Stimulated activated naive CD8-positive, alpha-beta T cell treated with anti-CD3 and anti-CD28 coated beads, Interleukin-15, Interleukin-2, amounts not matched to agents 100 ng/mL and 50 ng/mL, for 24 hours (primary cell): ENCODE measurements around the gene CLSTN3.

Experiments
- H3K27ac Mint-ChIP-seq: one replicate; pipeline ENCODE4 v1.8.0; 2021; ENCODE audit warnings: mild to moderate bottlenecking, mixed read lengths
- H3K27me3 Mint-ChIP-seq: one replicate; pipeline ENCODE4 v1.8.0; 2021; ENCODE audit warnings: mixed read lengths
- H3K36me3 Mint-ChIP-seq: one replicate; pipeline ENCODE4 v1.8.0; 2021; ENCODE audit warnings: low read depth, mixed read lengths
- H3K4me1 Mint-ChIP-seq: one replicate; pipeline ENCODE4 v1.8.0; 2021; ENCODE audit warnings: low read depth, mixed read lengths
- H3K4me3 Mint-ChIP-seq: one replicate; pipeline ENCODE4 v1.8.0; 2021; ENCODE audit warnings: mild to moderate bottlenecking, mixed read lengths
- H3K9me3 Mint-ChIP-seq: one replicate; pipeline ENCODE4 v1.8.0; 2021; ENCODE audit warnings: mixed read lengths

CLSTN3 gene

GRCh38 chr12:7129872-7130691 is at the start of gene CLSTN3:
CLSTN3 (plus strand) TSS chr12:7130371; CDS start chr12:7130649, 278 bp downstream.
- Mint-ChIP-seq H3K4me3 (peak within 1 kb of the TSS; percentile 90), H3K27ac (peak within 1 kb of the TSS; percentile 91), H3K27me3 (no peaks in the 10 kb centered on the region), H3K4me1 (peaks cover 35% of the 10 kb centered on the region), H3K36me3 (peaks cover 4% of the 10 kb centered on the region), H3K9me3 (no peaks in the 10 kb centered on the region)

GRCh38 chr12:7081037-7081436 is 49.1 kb upstream of the CLSTN3 start:
- Mint-ChIP-seq H3K27ac (no peak overlapping the region), H3K4me3 (no peak overlapping the region), H3K4me1 (no peaks in the 10 kb centered on the region), H3K9me3 (peaks cover 5% of the 10 kb centered on the region), H3K27me3 (no peaks in the 10 kb centered on the region), H3K36me3 (no peaks in the 10 kb centered on the region)

- Mint-ChIP-seq H3K4me3 (no peak overlapping the region), H3K9me3 (peaks cover 5% of the 10 kb centered on the region), H3K27ac (peak overlapping the region; percentile 3), H3K36me3 (no peaks in the 10 kb centered on the region), H3K27me3 (no peaks in the 10 kb centered on the region), H3K4me1 (no peaks in the 10 kb centered on the region)
Measured at GRCh38 chr12:7083125-7083524, 47.0 kb upstream of the CLSTN3 start.

- Mint-ChIP-seq H3K27ac (no peak overlapping the region), H3K27me3 (no peaks in the 10 kb centered on the region), H3K4me3 (no peak overlapping the region), H3K4me1 (peaks cover 6% of the 10 kb centered on the region), H3K36me3 (no peaks in the 10 kb centered on the region), H3K9me3 (no peaks in the 10 kb centered on the region)
Measured at GRCh38 chr12:7089196-7089871, 40.8 kb upstream of the CLSTN3 start.

GRCh38 chr12:7090222-7090998 is 39.8 kb upstream of the CLSTN3 start:
- H3K27ac Mint-ChIP-seq, result no peak overlapping the region
- H3K4me1 Mint-ChIP-seq, result peaks cover 6% of the 10 kb centered on the region
- H3K4me3 Mint-ChIP-seq, result no peak overlapping the region
- no peaks in the 10 kb centered on the region for H3K9me3 Mint-ChIP-seq
- H3K36me3 Mint-ChIP-seq, result no peaks in the 10 kb centered on the region
- no peaks in the 10 kb centered on the region for H3K27me3 Mint-ChIP-seq

GRCh38 chr12:7091171-7091570 is 39.0 kb upstream of the CLSTN3 start:
- Mint-ChIP-seq H3K27me3 (no peaks in the 10 kb centered on the region), H3K4me3 (no peak overlapping the region), H3K36me3 (no peaks in the 10 kb centered on the region), H3K27ac (no peak overlapping the region), H3K9me3 (no peaks in the 10 kb centered on the region), H3K4me1 (peaks cover 6% of the 10 kb centered on the region)

- H3K27me3 Mint-ChIP-seq, result no peaks in the 10 kb centered on the region
- no peaks in the 10 kb centered on the region for H3K36me3 Mint-ChIP-seq
- H3K27ac Mint-ChIP-seq, result peak overlapping the region; percentile 70
- H3K4me1 Mint-ChIP-seq, result peaks cover 6% of the 10 kb centered on the region
- H3K4me3 Mint-ChIP-seq, result peak overlapping the region; percentile 78
- H3K9me3 Mint-ChIP-seq, result no peaks in the 10 kb centered on the region
Measured at GRCh38 chr12:7091660-7092228, 38.4 kb upstream of the CLSTN3 start.

- Mint-ChIP-seq H3K27me3 (no peaks in the 10 kb centered on the region), H3K9me3 (no peaks in the 10 kb centered on the region), H3K4me1 (peaks cover 6% of the 10 kb centered on the region), H3K27ac (peak within 1 kb of the TSS; percentile 70), H3K36me3 (no peaks in the 10 kb centered on the region), H3K4me3 (peak within 1 kb of the TSS; percentile 78)
Measured at GRCh38 chr12:7092229-7092985, 37.8 kb upstream of the CLSTN3 start, which contains the start of gene C1R. C1R (minus strand) TSS chr12:7092445; CDS start chr12:7092388, 57 bp downstream.

- Mint-ChIP-seq H3K9me3 (no peaks in the 10 kb centered on the region), H3K27ac (no peak overlapping the region), H3K4me3 (no peak overlapping the region), H3K4me1 (peaks cover 6% of the 10 kb centered on the region), H3K36me3 (peaks cover 3% of the 10 kb centered on the region), H3K27me3 (no peaks in the 10 kb centered on the region)
Measured at GRCh38 chr12:7092986-7093460, 37.1 kb upstream of the CLSTN3 start.

- no peak overlapping the region for H3K4me3 Mint-ChIP-seq
- H3K27ac Mint-ChIP-seq, result no peak overlapping the region
- H3K9me3 Mint-ChIP-seq, result no peaks in the 10 kb centered on the region
- peaks cover 6% of the 10 kb centered on the region for H3K4me1 Mint-ChIP-seq
- H3K27me3 Mint-ChIP-seq, result no peaks in the 10 kb centered on the region
- peaks cover 7% of the 10 kb centered on the region for H3K36me3 Mint-ChIP-seq
Measured at GRCh38 chr12:7093486-7093885, 36.7 kb upstream of the CLSTN3 start.

- H3K4me1 Mint-ChIP-seq, result peaks cover 6% of the 10 kb centered on the region
- peaks cover 10% of the 10 kb centered on the region for H3K36me3 Mint-ChIP-seq
- H3K27ac Mint-ChIP-seq, result no peak overlapping the region
- no peaks in the 10 kb centered on the region for H3K27me3 Mint-ChIP-seq
- H3K9me3 Mint-ChIP-seq, result no peaks in the 10 kb centered on the region
- no peak overlapping the region for H3K4me3 Mint-ChIP-seq
Measured at GRCh38 chr12:7093892-7094291, 36.3 kb upstream of the CLSTN3 start.

GRCh38 chr12:7096006-7096932 is 33.9 kb upstream of the CLSTN3 start:
- Mint-ChIP-seq H3K27me3 (no peaks in the 10 kb centered on the region), H3K36me3 (peaks cover 10% of the 10 kb centered on the region), H3K9me3 (no peaks in the 10 kb centered on the region), H3K27ac (no peak overlapping the region), H3K4me1 (peaks cover 6% of the 10 kb centered on the region), H3K4me3 (no peak overlapping the region)

- no peaks in the 10 kb centered on the region for H3K9me3 Mint-ChIP-seq
- H3K27me3 Mint-ChIP-seq, result no peaks in the 10 kb centered on the region
- no peak overlapping the region for H3K27ac Mint-ChIP-seq
Measured at GRCh38 chr12:7096979-7097378, 33.2 kb upstream of the CLSTN3 start.

More at GRCh38 chr12:7096979-7097378, 33.2 kb upstream of the CLSTN3 start:
- Mint-ChIP-seq H3K36me3 (peaks cover 10% of the 10 kb centered on the region), H3K4me1 (peaks cover 5% of the 10 kb centered on the region), H3K4me3 (no peak overlapping the region)
